Panc1 (cell line): ENCODE data around the gene RPS6KL1. TPM values are rescaled to one million over a fixed set of nuclear protein-coding genes. Genes with fewer than 3 reads are reported as not detected.

Experiments
- ATAC-seq: fragments of 200-7000 bp; cut with Tn5 transposase; 2 replicates; pipeline ENCODE4 v1.9.1; 2020; ENCODE audit warnings: mild to moderate bottlenecking, moderate library complexity
- BruUV-seq: library from RNA; stranded (reverse); fragments of 400-500 nt; replicated peaks from 2 replicates; lab custom pipeline; 2021; lab: Mats Ljungman, UMichigan
- CTCF ChIA-PET: fragments of 300-600 bp; sonication (Branson Sonifier 250); formaldehyde crosslinking; loops from one replicate; lab custom pipeline; 2022; ENCODE audit warnings: antibody characterized with exemption; lab: Charles Lee
- POLR2A ChIA-PET: fragments of 300-600 bp; sonication (Branson Sonifier 250); formaldehyde crosslinking; loops from one replicate; lab custom pipeline; 2022; ENCODE audit warnings: antibody characterized with exemption; lab: Charles Lee
- DNase-seq: peaks from one replicate; pipeline ENCODE4 v3.0.0-alpha.2; 2010; ENCODE audit warnings: low read depth, low spot score
- H3K27ac ChIP-seq: 2 replicates; pipeline ENCODE4 v1.5.1; 2011; ENCODE audit warnings: mild to moderate bottlenecking, low read length, inconsistent platforms
- H3K27me3 ChIP-seq: fragments of 200-500 bp; sonication (Bioruptor generic); 2 replicates; pipeline ENCODE4 v1.6.0; 2014; ENCODE audit warnings: low read length, inconsistent platforms; ENCODE audit not compliant: control insufficient read depth, insufficient read depth
- H3K36me3 ChIP-seq: fragments of 200-500 bp; sonication (Bioruptor generic); 2 replicates; pipeline ENCODE4 v1.5.1; 2014; ENCODE audit warnings: inconsistent platforms, mild to moderate bottlenecking, low read length, moderate library complexity; ENCODE audit not compliant: control insufficient read depth, insufficient read depth
- H3K4me1 ChIP-seq: 2 replicates; pipeline ENCODE4 v1.5.1; 2011; ENCODE audit warnings: inconsistent platforms, mild to moderate bottlenecking, low read length, moderate library complexity; ENCODE audit not compliant: control insufficient read depth, insufficient read depth
- H3K4me3 ChIP-seq, 2 experiments: 2 replicates each; pipeline ENCODE4 v1.5.1; 2011 to 2012; ENCODE audit warnings: low read depth in 2 of 2, low read length in 2 of 2, mild to moderate bottlenecking in 2 of 2, inconsistent platforms in 1 of 2, moderate library complexity in 1 of 2
- H3K9me3 ChIP-seq: fragments of 200-500 bp; sonication (Bioruptor generic); 2 replicates; pipeline ENCODE4 v1.5.1; 2014; ENCODE audit warnings: low read depth, mild to moderate bottlenecking, inconsistent platforms, low read length, moderate library complexity; ENCODE audit not compliant: control insufficient read depth, insufficient read depth
- CTCF ChIP-seq: fragments of 450-650 bp; IDR thresholded peaks from 2 replicates; pipeline ENCODE4 v1.5.1; 2017; ENCODE audit warnings: mild to moderate bottlenecking
- POLR2AphosphoS5 ChIP-seq: IDR thresholded peaks from 2 replicates; pipeline ENCODE4 v1.6.1; 2012; ENCODE audit warnings: mild to moderate bottlenecking, low read depth, low read length, moderate library complexity
- REST ChIP-seq, 2 experiments: IDR thresholded peaks; 2 replicates each; pipeline ENCODE4 v1.6.1; 2011 to 2012; ENCODE audit warnings: low read depth in 2 of 2, control low read depth in 1 of 2, low read length in 1 of 2, mild to moderate bottlenecking in 1 of 2, moderate library complexity in 1 of 2; ENCODE audit not compliant: insufficient read depth in 1 of 2
- SIN3A ChIP-seq: IDR thresholded peaks from 2 replicates; pipeline ENCODE4 v1.6.1; 2012; ENCODE audit warnings: low read depth, mild to moderate bottlenecking, low read length, moderate library complexity, borderline replicate concordance; ENCODE audit not compliant: insufficient read depth
- TCF7L2 ChIP-seq: IDR thresholded peaks from 2 replicates; pipeline ENCODE4 v1.6.1; 2011; ENCODE audit warnings: mild to moderate bottlenecking, low read depth, low read length, inconsistent platforms
- in situ Hi-C: cut with HindIII; loops from 2 replicates; pipeline ENCODE4 v1.10.0; 2016; ENCODE audit warnings: low sequenced_read_pairs, low pct_unique_long_range_greater_than_20kb
- intact Hi-C: fragments of 100-400 bp; cut with micrococcal nuclease; formaldehyde crosslinking; loops from one replicate; pipeline ENCODE4 v1.10.0; 2022; ENCODE audit not compliant: unreplicated experiment
- total RNA-seq: library from RNA; stranded (reverse); gene quantifications from one replicate; pipeline ENCODE4 v1.2.1, GENCODE V29; 2021; ENCODE audit not compliant: unreplicated experiment

Gene RPS6KL1
- total RNA-seq, 1 experiment from 2014 or later = 14.9 TPM

- no TSS peak for BruUV-seq
- in situ Hi-C loops = no loop called here
These were observed 891 bp downstream of the RPS6KL1 start for GRCh38 chr14:74921987-74922751.

More at GRCh38 chr14:74921987-74922751, 891 bp downstream of the RPS6KL1 start:
- CTCF ChIA-PET = interaction anchor here (1.1 kb wide), 1 partner anchor 61 kb away, joined by 4 read pairs; no protein-coding TSS in a partner anchor
- ATAC-seq (no peak), DNase-seq (no peak)
- no peak for TF ChIP-seq SIN3A
- no peak for TF ChIP-seq REST (IDR thresholded peaks at IDR 0.05; ENCODE audit: insufficient read depth in 1 of 2, low read depth in 2 of 2, low read length in 1 of 2)
- no peak for TF ChIP-seq POLR2AphosphoS5
- TF ChIP-seq CTCF = no peak
- no peak for TF ChIP-seq TCF7L2
- no peaks in the 10 kb centered on the region for H3K9me3 ChIP-seq
- H3K4me3 ChIP-seq = peak overlapping the region; percentile 60 to 66
- peaks cover 3% of the 10 kb centered on the region; the same call in 1 of the 2 replicates for H3K4me1 ChIP-seq
- no peaks in the 10 kb centered on the region for H3K27me3 ChIP-seq
- peak overlapping the region; percentile 66 for H3K27ac ChIP-seq
- POLR2A ChIA-PET = interaction anchor here (0.5 to 0.7 kb wide), 2 partner anchors 68 to 147 kb away, joined by 3 to 7 read pairs; partner anchors contain the start of gene ZC2HC1C
- no peaks in the 10 kb centered on the region for H3K36me3 ChIP-seq
- intact Hi-C loops = no loop called here
